Ammon's horn (tissue), 1 donor: ENCODE measurements around the gene DYNLT1.
"Not testable (repeated sequence)": the region's sequence is repeated elsewhere in the genome, so short reads cannot be mapped to it uniquely, and the experiment has no call there.

Experiments used
- DNase-seq: peaks from one replicate; pipeline ENCODE4 v3.0.0-alpha.2; 2016; ENCODE audit warnings: low spot score

Gene DYNLT1

DNA sequence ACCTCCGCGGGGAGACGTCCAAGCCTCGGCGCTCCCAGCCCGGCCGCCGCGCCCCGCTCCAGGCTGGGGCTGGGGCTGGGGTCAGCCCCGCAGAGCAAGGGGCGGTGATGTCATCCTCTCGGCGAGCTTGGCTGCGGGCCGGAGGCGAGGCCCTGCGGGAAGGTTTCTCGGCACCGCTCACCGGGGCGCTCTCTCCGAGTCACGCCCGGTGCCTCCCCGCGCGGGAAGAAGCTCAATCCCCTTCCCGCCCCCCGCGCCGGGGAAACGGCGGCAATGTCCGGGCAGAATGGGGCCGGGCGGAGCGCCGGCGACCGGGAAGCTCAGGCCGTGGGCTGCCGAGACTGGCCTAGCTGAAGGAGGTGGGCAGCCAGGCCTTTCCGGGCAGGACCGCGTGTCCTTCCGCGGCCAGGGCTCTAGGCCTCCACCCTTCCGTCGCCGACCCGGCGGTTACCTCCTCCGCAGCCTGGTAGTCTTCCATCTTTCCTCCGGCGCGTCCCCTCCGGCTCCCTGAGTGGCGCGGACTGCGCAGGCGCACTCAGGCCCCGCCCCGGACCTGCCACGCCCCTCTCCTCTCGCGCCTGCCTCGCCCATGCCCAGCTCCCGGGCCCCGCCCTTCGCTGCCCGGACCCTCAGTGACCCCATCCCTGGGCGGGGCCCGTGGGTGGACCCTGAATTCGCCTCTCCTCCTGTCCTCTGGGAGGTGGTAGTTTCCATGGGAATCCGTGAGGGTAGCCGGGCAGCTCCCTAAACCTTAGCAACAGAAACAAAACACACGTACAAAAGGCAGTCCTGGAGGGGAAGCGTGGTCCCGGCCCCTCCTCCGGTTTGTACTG is at the start of gene DYNLT1:
Gene DYNLT1, minus strand, starts transcription at position 513 of the 833 bp plus-strand sequence. Its CDS starts 35 bp downstream, at position 478.
- peak; percentile 93 for DNase-seq

DNA sequence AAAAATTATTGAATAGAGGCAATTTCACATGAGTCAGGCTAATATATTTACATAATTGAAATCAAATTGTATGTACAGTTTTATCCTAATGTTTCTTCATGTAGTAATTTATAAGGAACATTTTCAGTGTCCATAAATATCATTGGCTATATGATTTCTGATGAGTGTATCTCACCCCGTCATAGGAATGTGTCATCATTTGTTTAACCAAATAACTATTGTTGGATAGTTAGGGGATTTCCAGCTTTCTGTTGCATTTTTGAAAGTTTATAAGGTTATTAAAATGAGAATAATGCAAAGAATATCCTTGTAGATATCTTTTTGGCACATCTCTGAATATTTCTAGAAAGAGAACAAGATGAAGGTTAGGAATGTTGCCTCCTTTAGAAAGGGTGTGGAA is 44.3 kb upstream of the DYNLT1 start:
- no peak for DNase-seq

DNA sequence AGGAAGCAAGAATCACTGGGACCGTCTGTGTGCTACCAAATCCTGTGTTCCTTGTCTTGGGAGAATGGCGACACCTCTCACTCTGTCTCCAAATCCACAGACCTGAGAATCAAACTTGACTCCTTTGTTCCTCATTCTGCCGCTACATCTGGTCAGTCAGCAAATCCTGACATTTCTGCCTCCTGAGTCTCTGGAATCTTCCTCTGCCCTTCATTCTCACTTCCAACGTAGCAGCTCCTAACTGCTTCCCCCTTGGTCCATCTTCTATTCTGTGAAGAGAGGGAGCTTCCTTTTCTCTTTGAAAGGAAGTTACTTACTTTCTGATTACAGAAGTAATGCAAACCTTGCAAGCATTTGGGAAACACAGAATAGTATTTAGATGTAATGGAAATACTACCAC is 43.0 kb upstream of the DYNLT1 start:
- no peak for DNase-seq

DNA sequence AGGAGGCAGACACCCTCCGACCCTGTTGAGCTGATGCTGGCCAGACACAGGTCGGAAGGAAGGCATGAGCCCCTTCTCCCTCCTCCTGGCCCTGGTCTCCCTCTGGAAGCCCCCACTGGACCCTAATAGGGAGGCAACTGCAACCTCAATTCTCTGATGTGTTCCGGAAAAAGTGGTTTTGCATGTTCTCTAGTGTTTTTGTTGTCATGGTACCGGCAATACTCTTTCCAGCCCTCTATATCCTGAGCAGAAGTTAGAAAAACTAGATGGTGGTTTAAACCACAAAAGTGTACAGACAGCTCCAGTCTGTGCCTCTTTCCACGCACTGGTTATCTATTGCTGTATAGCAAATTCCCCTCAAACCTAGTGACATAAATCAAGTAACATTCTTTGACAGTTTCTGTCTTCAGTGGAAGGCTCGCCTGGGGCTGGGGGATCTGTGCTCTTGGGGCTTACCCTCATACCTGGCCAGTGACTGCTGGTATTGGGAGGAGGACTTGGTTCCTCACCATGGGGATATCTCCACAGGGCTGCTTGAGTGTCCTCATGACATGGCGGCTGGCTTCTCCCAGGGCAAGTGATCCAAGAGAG is 42.3 kb upstream of the DYNLT1 start:
- DNase-seq: no peak

DNA sequence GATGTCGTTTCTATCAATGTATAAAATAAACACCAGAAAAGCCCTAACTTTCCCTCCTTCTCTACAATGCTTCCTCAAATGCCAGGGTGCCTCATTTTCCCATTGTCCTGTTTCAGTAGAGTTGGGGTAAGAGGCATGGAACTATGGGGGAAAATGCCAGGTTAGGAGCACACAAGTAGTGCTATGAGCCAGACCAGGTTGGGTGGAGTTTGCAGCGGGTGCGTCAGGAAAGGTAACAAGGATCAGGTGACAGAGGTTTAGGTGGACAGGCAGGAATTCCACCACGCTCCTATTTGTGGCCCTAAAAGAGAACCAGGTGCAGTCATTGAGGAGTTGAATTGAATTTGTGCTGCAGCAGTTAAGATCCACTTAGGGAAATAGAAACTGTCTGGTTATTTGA is 41.8 kb upstream of the DYNLT1 start:
- DNase-seq: no peak

DNA sequence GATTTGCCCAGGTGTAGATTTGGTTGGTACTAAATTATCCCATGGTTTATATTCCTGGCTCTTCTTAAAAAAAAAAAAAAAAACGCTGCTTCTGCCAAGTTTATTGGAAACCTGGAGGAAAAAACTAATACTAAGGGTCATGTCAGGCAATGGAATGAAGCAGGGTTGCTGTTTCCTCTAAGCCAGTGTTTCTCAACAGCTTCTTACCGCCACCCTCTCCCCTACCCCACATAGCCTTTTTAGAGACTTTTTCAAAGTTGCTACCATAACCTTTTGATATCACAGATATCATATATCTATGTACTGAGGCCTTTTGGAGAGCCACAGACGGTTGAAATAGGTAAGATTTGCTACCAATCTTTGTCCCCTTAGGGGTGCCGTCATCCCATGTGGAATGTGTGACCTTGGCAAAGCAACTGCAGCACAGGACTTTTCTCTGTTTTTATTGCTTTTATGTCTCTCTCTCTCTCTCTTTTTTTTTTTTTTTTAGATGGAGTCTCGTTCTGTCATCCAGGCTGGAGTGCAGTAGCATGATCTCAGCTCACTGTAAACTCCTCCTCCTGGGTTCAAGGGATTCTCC is 40.3 kb upstream of the DYNLT1 start:
- DNase-seq: no peak

DNA sequence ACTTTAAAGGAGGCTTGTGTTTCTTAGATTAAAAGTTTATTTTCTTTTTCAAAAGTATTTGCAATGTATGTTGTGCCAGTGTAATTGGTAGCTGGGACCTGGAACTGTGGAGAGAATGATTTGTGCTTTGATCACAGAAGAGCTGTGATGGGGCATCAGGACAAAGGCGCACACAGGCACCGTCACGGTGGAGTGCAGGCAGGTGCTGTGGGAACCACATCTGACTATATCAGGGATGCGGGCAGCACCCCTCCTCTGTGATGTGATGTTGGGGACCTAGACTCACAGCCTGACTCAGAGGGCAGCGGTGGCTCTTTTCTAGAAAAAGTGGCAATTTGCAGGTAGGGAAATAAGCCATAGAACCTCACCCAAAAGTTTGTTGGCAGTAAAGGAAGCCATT is 39.8 kb upstream of the DYNLT1 start:
- DNase-seq: no peak

DNA sequence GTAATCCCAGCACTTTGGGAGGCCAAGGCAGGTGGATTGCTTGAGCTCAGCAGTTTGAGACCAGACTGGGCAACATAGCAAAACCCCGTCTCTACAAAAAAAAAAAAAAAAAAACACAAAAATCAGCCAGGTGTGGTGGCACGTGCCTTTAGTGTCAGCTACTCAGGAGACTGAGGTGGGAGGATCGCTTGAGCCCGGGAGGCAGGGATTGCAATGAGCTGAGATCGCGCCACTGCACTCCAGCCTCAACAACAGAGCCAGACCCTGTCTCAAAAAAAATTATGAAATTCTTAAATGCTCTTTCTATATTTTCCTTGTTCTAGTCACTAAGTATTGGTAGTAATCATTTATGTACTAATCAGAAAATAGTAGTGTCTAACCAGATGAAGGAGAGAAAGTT is 35.9 kb upstream of the DYNLT1 start:
- no peak for DNase-seq

DNA sequence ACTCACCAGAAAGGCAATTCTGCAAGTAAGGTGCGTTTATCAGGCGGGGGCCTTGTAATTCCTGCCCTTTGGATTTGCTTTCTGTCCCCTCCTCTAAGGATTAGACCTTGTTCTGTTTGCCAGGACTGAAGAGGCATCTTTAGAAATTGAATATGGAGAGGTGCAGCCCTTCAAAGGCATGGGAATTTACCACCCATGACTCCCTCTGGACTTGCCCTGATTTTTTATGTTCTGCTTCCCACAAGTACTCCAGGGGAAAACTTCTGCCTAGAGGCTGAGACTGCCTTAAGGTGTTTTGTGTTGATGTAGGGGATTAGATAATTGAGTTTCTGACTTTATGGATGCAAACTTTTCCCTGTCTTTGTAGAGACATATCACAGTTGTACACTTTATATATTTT is 35.5 kb upstream of the DYNLT1 start:
- DNase-seq: no peak

DNA sequence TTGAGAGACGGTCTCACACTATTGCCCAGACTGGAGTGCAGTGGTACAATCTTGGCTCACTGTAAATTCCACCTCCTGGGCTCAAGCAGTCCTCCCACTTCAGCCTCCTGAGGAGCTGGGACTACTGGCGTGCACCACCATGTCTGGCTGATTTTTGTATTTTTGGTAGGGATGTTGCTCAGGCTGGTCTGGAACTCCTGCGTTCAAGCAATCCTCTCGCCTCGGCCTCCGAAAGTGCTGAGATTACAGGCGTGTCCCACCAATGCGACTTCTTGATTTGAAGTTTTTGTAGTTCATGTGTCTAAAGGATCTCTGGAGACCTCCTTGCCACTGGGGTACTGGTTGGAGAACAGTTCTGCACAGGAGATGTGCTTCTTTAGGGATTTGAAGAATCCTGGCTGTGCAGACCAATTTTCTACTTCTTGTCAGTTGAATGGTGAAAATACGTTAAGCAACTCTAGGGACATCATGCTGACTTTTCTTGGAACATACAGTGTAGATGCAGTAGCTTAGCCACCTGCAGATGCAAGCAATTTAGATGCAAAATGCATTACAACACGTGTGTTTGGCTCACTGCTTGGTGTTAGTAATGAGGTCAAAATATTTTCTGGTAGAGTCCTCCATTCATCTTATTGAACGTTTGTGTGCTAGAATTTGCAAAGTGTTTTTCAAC is 33.5 kb upstream of the DYNLT1 start:
- no peak for DNase-seq

DNA sequence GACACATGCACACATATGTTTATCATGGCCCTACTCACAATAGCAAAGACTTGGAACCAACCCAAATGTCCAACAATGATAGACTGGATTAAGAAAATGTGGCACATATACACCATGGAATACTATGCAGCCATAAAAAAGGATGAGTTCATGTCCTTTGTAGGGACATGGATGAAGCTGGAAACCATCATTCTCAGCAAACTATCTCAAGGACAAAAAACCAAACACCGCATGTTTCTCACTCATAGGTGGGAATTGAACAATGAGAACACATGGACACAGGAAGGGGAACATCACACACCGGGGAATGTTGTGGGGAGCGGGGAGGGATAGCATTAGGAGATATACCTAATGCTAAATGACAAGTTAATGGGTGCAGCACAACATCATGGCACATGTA is 32.6 kb upstream of the DYNLT1 start:
- not testable (repeated sequence) for DNase-seq

DNA sequence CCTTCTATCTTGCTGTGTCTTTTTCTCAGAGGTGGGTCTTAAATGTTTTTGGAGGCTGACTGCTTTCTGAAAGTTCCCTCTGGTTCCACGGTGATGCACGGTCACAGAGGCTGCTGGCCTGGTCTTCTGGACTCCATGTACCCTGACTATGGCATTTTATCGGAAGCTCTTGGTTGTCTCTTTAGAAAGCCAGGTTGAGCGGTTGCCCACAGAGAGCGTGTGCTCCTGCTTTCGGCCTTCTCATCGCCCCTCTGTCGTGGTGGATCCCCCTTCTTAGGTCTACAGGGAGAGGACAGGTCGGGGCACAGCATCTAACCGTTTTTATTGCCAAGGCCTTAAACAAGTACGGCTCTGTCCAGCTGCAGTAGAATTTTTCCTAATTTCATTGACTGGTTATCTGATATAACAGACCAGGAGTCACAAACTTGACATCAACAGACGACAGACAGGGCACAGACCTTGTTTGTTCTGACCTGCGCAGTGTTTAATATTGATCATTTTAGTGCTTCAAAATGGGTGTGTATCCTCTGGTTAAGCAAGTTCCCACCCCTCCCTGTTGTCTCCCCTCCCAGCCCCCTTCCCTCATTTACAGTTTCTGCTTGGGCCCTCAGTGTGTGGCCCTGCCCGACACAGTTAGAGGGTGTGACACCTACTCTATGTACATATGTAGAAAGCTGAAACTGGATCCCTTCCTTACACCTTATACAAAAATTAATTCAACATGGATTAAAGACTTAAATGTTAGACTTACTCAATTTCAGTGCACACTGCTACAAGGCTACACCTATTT is 30.0 kb upstream of the DYNLT1 start:
- no peak for DNase-seq

DNA sequence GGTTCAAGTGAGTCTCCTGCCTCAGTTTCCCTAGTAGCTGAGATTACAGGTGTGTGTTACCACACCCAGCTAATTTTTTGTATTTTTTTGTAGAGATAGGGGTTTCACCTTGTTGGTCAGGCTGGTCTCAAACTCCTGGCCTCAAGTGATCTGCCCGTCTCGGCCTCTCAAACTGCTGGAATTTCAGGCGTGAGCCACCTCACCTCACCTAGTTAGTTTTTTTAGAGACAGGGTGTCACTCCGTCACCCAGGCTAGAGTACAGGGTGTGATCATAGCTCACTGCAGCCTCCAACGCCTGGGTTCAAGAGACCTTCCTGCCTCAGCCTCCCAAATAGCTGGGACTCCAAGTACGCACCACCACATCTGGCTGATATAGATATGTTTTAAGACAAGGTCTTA is 28.2 kb upstream of the DYNLT1 start:
- DNase-seq: no peak

DNA sequence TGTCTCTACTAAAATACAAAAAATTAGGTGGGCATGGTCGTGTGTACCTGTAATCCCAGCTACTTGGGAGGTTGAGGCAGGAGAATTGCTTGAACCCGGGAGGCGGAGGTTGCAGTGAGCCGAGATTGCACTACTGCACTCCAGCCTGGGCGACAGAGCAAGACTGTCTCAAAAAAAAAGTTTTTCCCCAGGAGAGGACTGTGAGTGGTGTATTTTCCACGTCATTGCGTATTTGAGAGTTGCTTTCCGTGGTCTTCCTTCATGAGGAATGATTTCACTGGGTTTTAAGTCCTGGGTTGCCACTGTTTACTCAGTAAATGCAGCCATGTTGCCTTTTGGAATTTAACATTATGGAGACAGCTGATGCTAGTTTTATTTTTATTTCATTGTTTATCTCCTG is 27.6 kb upstream of the DYNLT1 start:
- DNase-seq: not testable (repeated sequence)

DNA sequence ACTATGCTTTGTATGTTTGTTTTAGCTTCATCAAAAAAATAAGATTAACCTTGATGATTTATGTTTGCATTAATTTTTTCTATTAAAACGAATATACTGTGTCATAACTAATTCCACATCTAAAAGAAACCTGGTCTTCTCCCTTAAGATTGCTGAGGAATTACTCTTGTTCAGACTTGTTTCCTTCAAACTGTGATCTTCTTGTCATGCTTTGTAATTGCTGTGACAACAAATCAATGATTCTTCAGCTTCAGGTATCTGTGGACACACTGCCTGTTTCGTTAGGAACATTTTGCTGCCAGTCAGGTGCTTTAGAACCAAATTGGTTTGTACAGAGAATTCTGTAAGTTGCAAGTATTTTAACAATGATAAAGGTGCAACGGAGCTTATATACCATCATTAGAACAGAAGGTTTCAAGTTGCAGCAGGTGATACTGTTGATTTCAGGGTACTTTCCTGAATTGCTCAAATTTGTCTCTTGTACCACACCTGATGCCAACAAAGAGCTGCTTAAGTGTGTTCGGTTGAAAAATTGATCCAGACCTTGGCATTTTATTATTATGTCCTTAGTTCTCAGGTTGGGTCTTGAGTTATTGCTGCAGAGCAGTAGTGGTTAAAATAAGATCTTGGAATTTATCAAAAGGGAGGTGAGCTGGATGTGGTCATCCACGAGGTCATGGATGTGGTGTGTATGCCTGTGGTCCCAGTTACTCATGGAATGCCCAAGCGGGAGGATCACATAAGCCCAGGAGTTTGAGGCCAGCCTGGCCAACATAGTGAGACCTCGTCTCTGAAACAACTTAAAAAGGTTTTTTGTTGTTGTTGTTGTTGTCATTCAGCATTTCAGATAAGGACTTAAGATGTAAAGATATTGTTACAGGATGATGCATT is 24.8 kb upstream of the DYNLT1 start:
- no peak for DNase-seq

DNA sequence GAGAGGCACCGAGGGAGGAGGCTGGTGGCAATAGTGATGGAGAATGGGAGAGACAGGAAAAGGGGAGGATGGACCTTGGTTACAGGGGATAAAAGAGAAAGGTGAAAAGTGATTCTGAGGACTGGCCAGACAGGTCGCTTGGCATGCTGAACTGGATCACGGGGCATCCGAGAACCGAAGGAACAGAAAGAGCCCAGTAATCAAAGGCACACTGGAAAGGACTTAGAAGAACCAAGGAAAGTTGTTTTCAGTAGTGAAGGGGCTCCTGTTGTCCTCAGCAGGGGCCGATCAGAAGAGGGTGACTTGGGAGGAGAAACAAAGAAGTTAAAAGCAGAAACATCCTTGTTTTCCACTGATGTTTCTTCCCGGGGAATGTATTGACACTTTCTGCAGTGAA is 24.2 kb upstream of the DYNLT1 start:
- no peak for DNase-seq

DNA sequence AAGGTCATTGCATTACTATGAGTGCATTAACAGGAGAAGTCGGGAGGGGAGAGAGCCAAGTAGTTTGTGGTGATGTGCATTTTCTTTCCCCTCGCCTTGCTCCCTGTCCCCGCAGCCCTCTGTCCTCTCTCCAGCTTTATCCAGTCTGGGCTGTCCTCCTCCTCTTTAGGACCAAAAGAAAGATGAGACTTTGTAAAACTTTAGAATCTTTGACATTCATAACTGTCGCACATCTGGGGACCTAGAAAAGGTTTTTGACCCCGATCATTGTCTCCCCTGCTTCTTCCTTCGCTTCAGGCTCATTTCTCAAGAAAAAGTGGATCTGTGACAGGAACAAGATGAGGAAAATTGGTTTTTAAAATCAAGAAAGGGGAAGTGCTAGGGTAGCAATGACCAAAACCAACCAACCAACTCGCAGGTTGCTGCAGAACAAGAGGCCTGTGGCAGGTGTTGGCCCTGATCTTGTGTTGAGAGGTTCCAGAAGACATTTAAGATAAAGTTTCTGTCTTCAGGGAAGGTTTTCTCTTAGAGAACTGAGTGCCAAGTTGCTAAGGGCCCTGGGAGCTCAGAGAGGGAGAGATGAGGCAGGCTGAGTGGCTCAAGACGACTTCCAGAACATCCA is 22.9 kb upstream of the DYNLT1 start:
- no peak for DNase-seq

DNA sequence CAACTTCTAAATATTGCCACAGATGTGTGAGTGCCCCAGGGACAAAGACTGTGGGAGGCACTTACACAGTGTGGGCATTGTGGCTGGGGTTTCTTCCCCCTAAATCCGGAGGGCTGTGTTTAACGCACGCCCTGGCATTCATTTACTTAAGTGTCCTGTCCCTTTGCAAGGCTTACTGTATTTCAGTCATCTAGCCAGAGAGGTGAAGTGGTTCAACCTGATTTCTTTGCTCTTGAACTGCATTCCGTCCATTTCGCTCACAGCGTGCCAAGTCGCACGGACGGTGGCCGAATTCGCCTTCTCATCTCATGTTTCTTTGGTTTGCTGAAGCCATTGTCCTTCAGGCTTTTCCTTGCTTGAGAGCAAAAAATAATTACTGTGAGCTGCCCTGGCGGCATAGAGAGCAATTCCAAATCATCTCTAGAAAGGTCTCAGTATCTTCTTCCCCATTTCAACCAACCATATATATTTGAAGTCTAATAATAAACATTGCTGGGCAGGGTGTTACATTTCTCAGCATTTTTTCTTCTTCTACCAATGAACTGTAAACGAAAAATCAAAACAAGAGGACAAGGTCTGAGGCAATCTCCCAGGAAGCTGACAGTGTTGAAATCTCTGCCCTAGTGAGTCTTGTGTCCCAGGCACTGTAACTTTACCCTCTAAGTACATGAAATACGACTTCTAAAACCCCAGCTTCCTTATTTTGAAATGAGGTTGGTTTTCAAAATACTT is 22.3 kb upstream of the DYNLT1 start:
- DNase-seq: peak; percentile 47

DNA sequence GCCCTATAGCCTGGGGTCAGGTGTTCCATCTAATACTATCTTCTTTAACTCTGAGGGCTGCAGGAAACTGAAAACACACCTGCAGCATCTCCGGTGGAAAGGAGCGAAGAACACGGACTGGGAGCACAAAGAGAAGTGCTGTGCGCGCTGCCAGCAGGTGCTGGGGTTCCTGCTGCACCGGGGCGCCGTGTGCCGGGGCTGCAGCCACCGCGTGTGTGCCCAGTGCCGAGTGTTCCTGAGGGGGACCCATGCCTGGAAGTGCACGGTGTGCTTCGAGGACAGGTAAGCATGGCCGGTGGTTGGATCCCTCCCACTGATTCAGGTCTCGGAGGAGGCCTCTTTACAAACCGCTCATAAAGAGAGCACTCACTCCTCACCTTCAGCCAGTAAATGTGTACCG is 20.8 kb upstream of the DYNLT1 start:
- DNase-seq: no peak

DNA sequence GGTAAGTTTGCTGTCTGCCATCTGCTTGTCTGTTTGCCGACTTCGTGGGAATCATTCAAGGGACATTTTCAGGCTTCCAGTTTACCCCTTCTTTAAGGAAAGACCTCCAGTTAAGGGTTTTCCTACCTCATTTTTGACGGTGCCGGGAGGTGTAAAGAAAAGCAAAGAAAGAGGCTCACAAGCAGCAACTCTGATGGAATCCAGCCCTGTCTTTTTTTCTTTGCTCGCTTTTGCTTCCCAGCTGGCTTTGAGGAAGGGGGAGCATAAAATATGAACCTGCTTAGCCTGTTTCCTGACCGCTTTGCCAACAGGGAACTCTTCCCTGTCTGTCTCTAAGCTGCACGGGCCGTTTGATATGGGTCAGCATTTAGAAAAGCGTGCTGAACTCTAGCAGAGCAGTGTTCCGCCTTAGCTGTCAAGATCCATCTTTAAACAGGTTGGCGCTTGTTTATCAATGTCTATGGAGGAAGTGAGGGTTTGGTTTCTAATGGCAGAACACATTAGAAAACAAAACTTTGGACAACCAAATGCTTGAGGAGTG is 19.2 kb upstream of the DYNLT1 start:
- DNase-seq: no peak
